Stimulated activated CD4-positive, alpha-beta T cell treated with anti-CD3 and anti-CD28 coated beads, Interleukin-4, amount 100 ng/mL, for 4 hours (primary cell): ENCODE data around the gene RANBP2.
"Not testable (repeated sequence)": the region's sequence is repeated elsewhere in the genome, so short reads cannot be mapped to it uniquely, and the experiment has no call there.

ENCODE experiments used
- DNase-seq, 2 experiments: peaks; one replicate each; pipeline ENCODE4 v3.0.0-alpha.2; 2020

Gene RANBP2

GRCh38 chr2:108719149-108720044 lies at the start of gene RANBP2:
Gene RANBP2 (plus strand): TSS chr2:108719482. CDS start chr2:108719607, 125 bp downstream.
- peak; percentile 91 to 94 for DNase-seq

GRCh38 chr2:108670282-108670681 lies 49.0 kb upstream of the RANBP2 start:
- not testable (repeated sequence) for DNase-seq

- not testable (repeated sequence) for DNase-seq
Observed at GRCh38 chr2:108672200-108672805, 47.0 kb upstream of the RANBP2 start.

- DNase-seq: not testable (repeated sequence)
Observed at GRCh38 chr2:108676522-108676921, 42.8 kb upstream of the RANBP2 start.

GRCh38 chr2:108677239-108677744 lies 42.0 kb upstream of the RANBP2 start:
- not testable (repeated sequence) for DNase-seq

- not testable (repeated sequence) for DNase-seq
Observed at GRCh38 chr2:108678198-108678651, 41.1 kb upstream of the RANBP2 start.

- DNase-seq: not testable (repeated sequence)
Observed at GRCh38 chr2:108680805-108681204, 38.5 kb upstream of the RANBP2 start.

- DNase-seq: not testable (repeated sequence)
Observed at GRCh38 chr2:108688818-108689756, 30.2 kb upstream of the RANBP2 start.

GRCh38 chr2:108690001-108690400 lies 29.3 kb upstream of the RANBP2 start:
- not testable (repeated sequence) for DNase-seq

- DNase-seq: no peak
Observed at GRCh38 chr2:108691447-108691846, 27.8 kb upstream of the RANBP2 start.

- no peak for DNase-seq
Observed at GRCh38 chr2:108701208-108701607, 18.1 kb upstream of the RANBP2 start.

- DNase-seq: no peak
Observed at GRCh38 chr2:108701806-108702205, 17.5 kb upstream of the RANBP2 start.

GRCh38 chr2:108704871-108705270 lies 14.4 kb upstream of the RANBP2 start:
- DNase-seq: no peak

- no peak for DNase-seq
Observed at GRCh38 chr2:108707300-108707699, 12.0 kb upstream of the RANBP2 start.

- DNase-seq: not testable (repeated sequence)
Observed at GRCh38 chr2:108716971-108717370, 2.3 kb upstream of the RANBP2 start.

GRCh38 chr2:108726048-108726447 lies 6.8 kb downstream of the RANBP2 start:
- DNase-seq: not testable (repeated sequence)

- DNase-seq: not testable (repeated sequence)
Observed at GRCh38 chr2:108734656-108735055, 15.4 kb downstream of the RANBP2 start.

GRCh38 chr2:108757973-108758372 lies 38.7 kb downstream of the RANBP2 start:
- not testable (repeated sequence) for DNase-seq

- DNase-seq: not testable (repeated sequence)
Observed at GRCh38 chr2:108762618-108763017, 43.3 kb downstream of the RANBP2 start.

GRCh38 chr2:108766671-108767070 lies 47.4 kb downstream of the RANBP2 start:
- DNase-seq: not testable (repeated sequence)

- DNase-seq: not testable (repeated sequence)
Observed at GRCh38 chr2:108767859-108768258, 48.6 kb downstream of the RANBP2 start.

- no peak for DNase-seq
Observed at GRCh38 chr2:108776475-108776874, 57.2 kb downstream of the RANBP2 start.
